Measurements from ENCODE around the gene INO80D. TPM values are rescaled to one million over a fixed set of nuclear protein-coding genes. Genes with fewer than 3 reads are reported as not detected.
"Not testable (repeated sequence)": the region's sequence is repeated elsewhere in the genome, so short reads cannot be mapped to it uniquely, and the experiment has no call there.

INO80D gene
- total and polyA plus RNA-seq, 2 donors: 2.2 to 30.0 TPM

- Histone ChIP-seq H3K36me3 (ENCODE audit: insufficient read depth) (peaks cover 3% of the 10 kb centered on the region), H3K4me1 (ENCODE audit: insufficient read depth) (no peaks in the 10 kb centered on the region), H3K4me3 (ENCODE audit: low read depth, low read length) (no peak overlapping the region), H3K27ac (ENCODE audit: low read depth) (no peak overlapping the region)
- DNase-seq (ENCODE audit: extremely low spot score): no peak
- 92% methylated on average over 1 of the region's 1 CpG for WGBS
These were observed 90.7 kb downstream of the INO80D start for GRCh38 chr2:205995260-205995659.

- Histone ChIP-seq H3K4me3 (ENCODE audit: low read depth, low read length) (no peak overlapping the region), H3K4me1 (ENCODE audit: insufficient read depth) (no peaks in the 10 kb centered on the region), H3K27ac (ENCODE audit: low read depth) (no peak overlapping the region), H3K36me3 (ENCODE audit: insufficient read depth) (peaks cover 3% of the 10 kb centered on the region)
- WGBS: 95% methylated on average over 2 of the region's 2 CpGs
- DNase-seq (ENCODE audit: extremely low spot score): no peak
These were observed 91.6 kb downstream of the INO80D start for GRCh38 chr2:205994344-205994743.

- H3K27ac ChIP-seq (ENCODE audit: low read depth): no peak overlapping the region
- DNase-seq (ENCODE audit: extremely low spot score): no peak
These were observed 95.9 kb downstream of the INO80D start for GRCh38 chr2:205990104-205990503.

DNA sequence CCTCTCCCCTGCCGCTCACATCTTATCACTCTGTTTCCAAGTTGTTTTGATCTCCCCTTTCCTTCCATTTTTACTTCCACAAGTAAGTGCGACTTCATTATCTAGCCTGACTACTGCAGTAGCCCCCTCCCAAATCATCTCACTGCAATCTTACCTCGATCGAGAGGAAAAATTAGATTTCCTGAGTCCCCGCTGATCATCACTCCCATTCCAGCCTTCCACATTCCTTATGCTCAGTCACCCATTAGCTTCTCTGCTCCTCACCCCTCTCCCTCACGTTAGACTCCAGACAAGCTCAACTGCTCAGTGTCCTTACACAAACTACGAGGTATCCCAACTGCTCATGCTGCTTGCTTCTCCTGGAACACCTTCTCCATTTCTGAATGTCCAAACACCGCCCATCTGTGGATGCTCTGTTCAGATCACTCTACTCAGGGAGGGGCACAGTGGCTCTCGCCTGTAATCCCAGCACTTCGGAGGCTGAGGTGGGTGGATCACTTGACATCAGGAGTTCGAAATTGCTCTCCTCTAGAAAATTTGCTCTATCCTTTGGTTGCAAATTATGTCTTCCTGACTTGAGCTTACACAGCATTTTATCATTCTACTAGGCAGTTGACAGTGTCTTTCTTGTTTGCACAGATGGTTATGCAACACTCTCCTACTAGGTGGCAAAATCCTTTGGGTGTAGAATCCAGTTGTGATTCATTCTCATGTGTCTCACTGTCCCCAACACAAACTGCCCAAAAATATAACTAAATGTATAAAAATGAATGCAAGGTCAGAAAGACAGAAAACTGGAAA, 96.5 kb downstream of the INO80D start:
- DNase-seq (ENCODE audit: extremely low spot score): no peak
- Histone ChIP-seq H3K36me3 (ENCODE audit: insufficient read depth) (peaks cover 3% of the 10 kb centered on the region), H3K4me1 (ENCODE audit: insufficient read depth) (no peaks in the 10 kb centered on the region), H3K27ac (ENCODE audit: low read depth) (no peak overlapping the region), H3K4me3 (ENCODE audit: low read depth, low read length) (no peak overlapping the region)
- 84% methylated on average over 11 of the region's 11 CpGs for WGBS

More at GRCh38 chr2:205990104-205990503, 95.9 kb downstream of the INO80D start:
- Histone ChIP-seq H3K4me1 (ENCODE audit: insufficient read depth) (no peaks in the 10 kb centered on the region), H3K36me3 (ENCODE audit: insufficient read depth) (peaks cover 3% of the 10 kb centered on the region), H3K4me3 (ENCODE audit: low read depth, low read length) (no peak overlapping the region)
- WGBS: 90% methylated on average over 2 of the region's 2 CpGs

DNA sequence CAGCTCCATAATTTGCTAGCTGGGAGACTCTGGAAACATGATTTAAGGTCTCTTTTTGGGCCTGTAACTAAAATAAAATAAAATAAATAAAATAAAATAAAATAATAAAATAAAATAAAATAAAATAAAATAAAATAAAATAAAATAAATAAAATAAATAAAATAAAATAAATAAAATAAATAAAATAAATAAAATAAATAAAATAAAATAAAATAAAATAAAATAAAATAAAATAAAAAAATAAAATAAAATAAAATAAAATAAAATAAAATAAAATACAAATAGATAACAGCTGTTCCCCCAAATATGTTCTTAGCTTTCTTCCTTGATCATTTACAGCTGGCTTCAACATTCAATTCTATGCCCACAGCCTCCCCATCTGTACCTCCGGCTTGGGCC, 97.3 kb downstream of the INO80D start:
- not testable (repeated sequence) for H3K4me3 ChIP-seq (ENCODE audit: low read depth, low read length); H3K36me3 ChIP-seq (ENCODE audit: insufficient read depth); H3K27ac ChIP-seq (ENCODE audit: low read depth); H3K4me1 ChIP-seq (ENCODE audit: insufficient read depth); DNase-seq (ENCODE audit: extremely low spot score)
- 96% methylated on average over 1 of the region's 1 CpG for WGBS

DNA sequence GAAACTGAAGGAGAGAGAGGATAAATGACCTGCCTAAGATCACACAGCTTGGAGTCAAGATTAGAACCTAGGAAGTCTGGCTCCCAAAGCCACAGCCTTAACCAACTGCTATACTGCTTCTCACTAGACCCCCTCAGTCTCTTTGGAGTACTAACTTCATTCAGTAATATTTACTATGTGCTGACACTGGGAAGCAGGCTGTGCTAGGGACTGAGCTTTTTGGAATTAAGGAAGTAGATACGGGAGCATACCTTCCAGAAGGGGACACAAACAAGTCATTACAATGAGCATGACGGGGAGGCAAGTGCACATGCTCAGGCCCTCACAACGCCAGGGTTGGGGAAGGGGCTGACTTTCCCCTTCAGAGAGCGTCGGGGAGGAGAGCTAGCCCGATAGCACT, 97.7 kb downstream of the INO80D start:
- 83% methylated on average over 6 of the region's 6 CpGs for WGBS
- Histone ChIP-seq H3K36me3 (ENCODE audit: insufficient read depth) (peaks cover 3% of the 10 kb centered on the region), H3K4me1 (ENCODE audit: insufficient read depth) (no peaks in the 10 kb centered on the region), H3K27ac (ENCODE audit: low read depth) (no peak overlapping the region), H3K4me3 (ENCODE audit: low read depth, low read length) (no peak overlapping the region)
- DNase-seq (ENCODE audit: extremely low spot score): no peak

GRCh38 chr2:205986334-205986733, 99.6 kb downstream of the INO80D start:
- not testable (repeated sequence) for H3K4me1 ChIP-seq (ENCODE audit: insufficient read depth); DNase-seq (ENCODE audit: extremely low spot score); H3K27ac ChIP-seq (ENCODE audit: low read depth); H3K36me3 ChIP-seq (ENCODE audit: insufficient read depth); H3K4me3 ChIP-seq (ENCODE audit: low read depth, low read length)
- 95% methylated on average over 9 of the region's 9 CpGs for WGBS

- WGBS: 87% methylated on average over 6 of the region's 6 CpGs
- H3K36me3 ChIP-seq (ENCODE audit: insufficient read depth): no peaks in the 10 kb centered on the region
These were observed 101.6 kb downstream of the INO80D start for GRCh38 chr2:205984381-205984780.

GRCh38 chr2:205982776-205983327, 103.1 kb downstream of the INO80D start:
- Histone ChIP-seq H3K36me3 (ENCODE audit: insufficient read depth) (no peaks in the 10 kb centered on the region), H3K27ac (ENCODE audit: low read depth) (no peak overlapping the region), H3K4me3 (ENCODE audit: low read depth, low read length) (no peak overlapping the region), H3K4me1 (ENCODE audit: insufficient read depth) (no peaks in the 10 kb centered on the region)
- 93% methylated on average over 5 of the region's 5 CpGs for WGBS
- DNase-seq (ENCODE audit: extremely low spot score): no peak

More at GRCh38 chr2:205984381-205984780, 101.6 kb downstream of the INO80D start:
- Histone ChIP-seq H3K4me3 (ENCODE audit: low read depth, low read length) (no peak overlapping the region), H3K4me1 (ENCODE audit: insufficient read depth) (no peaks in the 10 kb centered on the region), H3K27ac (ENCODE audit: low read depth) (no peak overlapping the region)
- DNase-seq (ENCODE audit: extremely low spot score): no peak

DNA sequence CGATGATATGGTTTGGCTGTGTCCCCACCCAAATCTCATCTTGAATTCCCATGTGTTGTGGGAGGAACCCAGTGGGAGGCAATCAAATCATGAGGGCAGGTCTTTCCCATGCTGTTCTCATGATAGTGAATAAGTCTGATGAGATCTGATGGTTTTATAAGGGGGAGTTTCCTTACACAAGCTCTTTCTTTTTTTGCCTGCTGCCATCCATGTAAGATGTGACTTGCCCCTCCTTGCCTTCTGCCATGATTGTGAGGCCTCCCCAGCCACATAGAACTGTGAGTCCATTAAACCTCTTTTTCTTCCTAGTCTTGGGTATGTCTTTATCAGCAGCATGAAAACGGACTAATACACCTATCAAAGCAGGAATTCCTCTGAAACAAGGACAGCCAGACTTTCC, 107.2 kb downstream of the INO80D start:
- H3K36me3 ChIP-seq (ENCODE audit: insufficient read depth); H3K4me1 ChIP-seq (ENCODE audit: insufficient read depth); H3K4me3 ChIP-seq (ENCODE audit: low read depth, low read length); H3K27ac ChIP-seq (ENCODE audit: low read depth); DNase-seq (ENCODE audit: extremely low spot score): not testable (repeated sequence)
- 84% methylated on average over 2 of the region's 2 CpGs for WGBS

DNA sequence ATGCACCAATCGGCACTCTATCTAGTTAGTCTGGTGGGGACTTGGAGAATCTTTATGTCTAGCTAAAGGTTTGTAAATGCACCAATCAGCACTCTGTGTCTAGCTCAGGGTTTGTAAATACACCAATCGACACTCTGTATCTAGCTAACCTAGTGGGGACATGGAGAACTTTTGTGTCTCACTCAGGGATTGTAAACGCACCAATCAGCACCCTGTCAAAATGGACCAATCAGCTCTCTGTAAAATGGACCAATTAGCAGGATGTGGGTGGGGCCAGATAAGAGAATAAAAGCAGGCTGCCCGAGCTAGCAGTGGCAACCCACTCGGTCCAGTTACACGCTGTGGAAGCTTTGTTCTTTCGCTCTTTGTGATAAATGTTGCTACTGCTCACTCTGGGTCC, 108.3 kb downstream of the INO80D start:
- not testable (repeated sequence) for H3K4me3 ChIP-seq (ENCODE audit: low read depth, low read length); H3K4me1 ChIP-seq (ENCODE audit: insufficient read depth); H3K27ac ChIP-seq (ENCODE audit: low read depth); DNase-seq (ENCODE audit: extremely low spot score); H3K36me3 ChIP-seq (ENCODE audit: insufficient read depth)
- 87% methylated on average over 7 of the region's 7 CpGs for WGBS

DNA sequence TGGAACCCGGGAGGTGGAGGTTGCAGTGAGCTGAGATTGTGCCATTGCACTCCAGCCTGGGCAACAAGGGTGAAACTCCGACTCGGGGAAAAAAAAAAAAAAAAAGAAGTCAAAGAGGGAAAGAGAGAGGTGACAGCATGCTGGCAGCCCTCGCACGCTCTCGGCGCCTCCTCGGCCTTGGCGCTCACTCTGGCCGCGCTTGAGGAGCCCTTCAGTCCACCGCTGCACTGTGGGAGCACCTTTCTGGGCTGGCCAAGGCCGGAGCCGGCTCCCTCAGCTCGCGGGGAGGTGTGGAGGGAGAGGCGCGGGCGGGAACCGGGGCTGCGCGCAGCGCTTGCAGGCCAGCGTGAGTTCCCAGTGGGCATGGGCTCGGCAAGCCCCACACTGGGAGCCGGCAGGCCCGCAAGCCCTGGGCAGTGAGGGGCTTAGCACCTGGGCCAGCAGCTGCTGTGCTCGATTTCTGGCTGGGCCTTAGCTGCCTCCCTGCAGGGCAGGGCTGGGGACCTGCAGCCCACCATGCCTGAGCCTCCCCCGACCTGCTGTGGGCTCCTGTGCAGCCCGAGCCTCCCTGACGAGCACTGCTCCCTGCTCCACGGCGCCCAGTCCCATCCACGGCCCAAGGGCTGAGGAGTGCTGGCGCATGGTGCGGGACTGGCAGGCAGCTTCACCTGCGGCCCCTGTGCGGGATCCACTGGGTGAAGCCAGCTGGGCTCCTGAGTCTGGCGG, 108.9 kb downstream of the INO80D start:
- 97% methylated on average over 39 of the region's 39 CpGs for WGBS
- not testable (repeated sequence) for H3K27ac ChIP-seq (ENCODE audit: low read depth); H3K36me3 ChIP-seq (ENCODE audit: insufficient read depth); H3K4me1 ChIP-seq (ENCODE audit: insufficient read depth); H3K4me3 ChIP-seq (ENCODE audit: low read depth, low read length); DNase-seq (ENCODE audit: extremely low spot score)

DNA sequence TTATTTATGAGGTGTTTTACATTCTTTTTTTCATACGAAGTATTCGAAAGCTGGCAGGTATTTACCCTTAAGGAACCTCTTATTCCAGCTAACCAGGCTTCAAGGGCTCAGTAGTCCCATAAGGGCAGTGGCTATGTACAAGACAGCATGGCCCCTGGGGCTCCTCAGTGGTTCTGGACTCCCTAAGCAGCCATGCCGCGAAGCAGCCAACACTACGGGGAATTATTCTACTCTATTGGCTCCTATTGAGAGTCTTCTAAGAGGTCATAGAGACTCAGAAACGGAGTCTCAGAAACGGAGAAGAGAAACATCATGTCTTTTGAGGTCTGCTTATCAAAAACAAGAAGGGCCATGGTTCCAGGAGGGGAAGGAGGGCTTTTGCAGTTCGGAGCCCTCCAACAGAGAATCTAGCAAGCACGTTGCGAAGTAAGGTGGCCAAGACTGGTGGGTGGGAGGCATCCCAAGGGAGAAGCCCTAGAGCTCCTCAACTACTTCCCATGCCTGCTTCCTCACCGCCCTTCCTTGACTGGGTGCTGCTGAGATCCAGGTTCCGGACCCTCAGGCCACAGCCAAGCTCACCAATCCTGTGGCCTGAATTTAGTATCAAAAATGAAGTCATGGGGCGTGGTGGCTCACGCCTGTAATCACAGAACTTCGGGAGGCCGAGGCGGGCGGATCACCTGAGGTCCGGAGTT, 109.7 kb downstream of the INO80D start:
- 94% methylated on average over 19 of the region's 19 CpGs for WGBS
- H3K4me3 ChIP-seq (ENCODE audit: low read depth, low read length): no peak overlapping the region
- DNase-seq (ENCODE audit: extremely low spot score): no peak
- no peaks in the 10 kb centered on the region for H3K36me3 ChIP-seq (ENCODE audit: insufficient read depth)
- no peaks in the 10 kb centered on the region for H3K4me1 ChIP-seq (ENCODE audit: insufficient read depth)
- H3K27ac ChIP-seq (ENCODE audit: low read depth): no peak overlapping the region

Measured in urinary bladder (tissue), 4 donors.